ENCODE measurements around the gene THAP9. TPM values are rescaled to one million over a fixed set of nuclear protein-coding genes. Genes with fewer than 3 reads are reported as not detected.
"Not testable (repeated sequence)": the region's sequence is repeated elsewhere in the genome, so short reads cannot be mapped to it uniquely, and the experiment has no call there.

THAP9 gene
- total RNA-seq, 4 donors from 2014 or later = 1.1 to 6.2 (median 2.8) TPM

DNA sequence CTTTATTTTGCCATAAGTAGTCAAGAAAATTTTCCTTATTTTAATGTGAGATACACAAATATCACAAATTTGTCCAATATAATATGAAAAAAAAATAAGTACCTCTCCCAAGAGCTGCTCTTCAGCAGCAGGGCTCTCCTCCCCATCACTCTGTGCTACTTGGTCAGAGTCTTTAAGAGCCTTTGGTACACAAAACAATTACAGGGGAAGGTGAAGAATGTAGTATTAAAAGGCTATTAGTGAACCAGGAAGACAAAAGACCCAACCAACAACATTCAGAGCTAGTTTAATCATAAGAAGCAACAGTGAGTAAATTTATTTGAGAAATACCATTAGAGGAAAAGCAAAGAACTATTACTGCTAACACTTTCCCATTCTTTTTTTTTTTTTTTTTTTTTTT, 39.0 kb upstream of the THAP9 start:
- no peak for DNase-seq
- H3K36me3 ChIP-seq = peaks cover 0 to 95% (median 14%) of the 10 kb centered on the region in 3 donors
- H3K4me1 ChIP-seq = peaks cover 0 to 22% (median 14%) of the 10 kb centered on the region in 3 donors
- intact Hi-C loops (cut with DNase I) = no loop called here
- no peaks in the 10 kb centered on the region for H3K9me3 ChIP-seq
- H3K27ac ChIP-seq = no peak overlapping the region
- H3K27me3 ChIP-seq = no peaks in the 10 kb centered on the region
- TF ChIP-seq POLR2A (IDR thresholded peaks at IDR 0.05) = no peak
- TF ChIP-seq, protein P1, sequence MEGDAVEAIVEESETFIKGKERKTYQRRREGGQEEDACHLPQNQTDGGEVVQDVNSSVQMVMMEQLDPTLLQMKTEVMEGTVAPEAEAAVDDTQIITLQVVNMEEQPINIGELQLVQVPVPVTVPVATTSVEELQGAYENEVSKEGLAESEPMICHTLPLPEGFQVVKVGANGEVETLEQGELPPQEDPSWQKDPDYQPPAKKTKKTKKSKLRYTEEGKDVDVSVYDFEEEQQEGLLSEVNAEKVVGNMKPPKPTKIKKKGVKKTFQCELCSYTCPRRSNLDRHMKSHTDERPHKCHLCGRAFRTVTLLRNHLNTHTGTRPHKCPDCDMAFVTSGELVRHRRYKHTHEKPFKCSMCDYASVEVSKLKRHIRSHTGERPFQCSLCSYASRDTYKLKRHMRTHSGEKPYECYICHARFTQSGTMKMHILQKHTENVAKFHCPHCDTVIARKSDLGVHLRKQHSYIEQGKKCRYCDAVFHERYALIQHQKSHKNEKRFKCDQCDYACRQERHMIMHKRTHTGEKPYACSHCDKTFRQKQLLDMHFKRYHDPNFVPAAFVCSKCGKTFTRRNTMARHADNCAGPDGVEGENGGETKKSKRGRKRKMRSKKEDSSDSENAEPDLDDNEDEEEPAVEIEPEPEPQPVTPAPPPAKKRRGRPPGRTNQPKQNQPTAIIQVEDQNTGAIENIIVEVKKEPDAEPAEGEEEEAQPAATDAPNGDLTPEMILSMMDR (IDR thresholded peaks at IDR 0.05) = no peak
- no peak overlapping the region for H3K4me3 ChIP-seq

DNA sequence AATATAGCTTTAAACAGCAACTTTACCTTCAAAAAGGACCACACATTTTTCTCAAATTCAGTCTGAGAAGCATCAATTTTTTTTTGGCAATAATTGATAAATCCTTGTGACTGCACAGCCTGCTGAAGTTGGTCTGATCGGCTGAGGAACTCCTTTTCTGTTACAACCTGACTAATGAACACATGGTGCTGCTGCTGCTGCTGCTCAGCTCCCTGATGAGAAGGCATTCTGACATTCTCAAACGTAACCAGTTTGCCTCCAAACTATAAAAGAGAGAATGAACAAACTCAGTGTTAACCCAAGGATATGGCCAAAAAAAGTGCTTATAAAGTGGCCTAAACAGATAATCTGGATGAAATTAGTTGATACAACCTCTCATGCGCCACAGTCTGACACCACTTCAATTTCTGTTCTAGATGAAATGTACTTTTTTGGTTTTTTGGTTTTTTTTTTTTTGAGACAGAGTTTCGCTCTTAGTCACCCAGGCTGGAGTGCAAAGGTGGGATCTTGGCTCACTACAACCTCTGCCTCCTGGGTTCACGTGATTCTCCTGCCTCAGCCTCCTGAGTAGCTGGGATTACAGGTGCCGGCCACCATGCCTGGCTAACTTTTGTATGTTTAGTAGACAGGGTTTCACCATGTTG, 36.1 kb upstream of the THAP9 start:
- intact Hi-C loops (cut with DNase I) = no loop called here
- TF ChIP-seq, protein P1 (IDR thresholded peaks at IDR 0.05) = no peak
- no peak for TF ChIP-seq POLR2A (IDR thresholded peaks at IDR 0.05)
- Histone ChIP-seq H3K27ac (peak overlapping the region in 3 of 4 donors; percentile 41 to 82 (median 77)), H3K9me3 (no peaks in the 10 kb centered on the region), H3K4me3 (no peak overlapping the region), H3K36me3 (peaks cover 0 to 97% (median 5%) of the 10 kb centered on the region in 3 donors), H3K4me1 (peaks cover 0 to 25% (median 14%) of the 10 kb centered on the region in 3 donors), H3K27me3 (no peaks in the 10 kb centered on the region)
- WGBS, 2 donors = 77 to 89% methylated on average over 6 of the region's 6 CpGs
- no peak for DNase-seq

DNA sequence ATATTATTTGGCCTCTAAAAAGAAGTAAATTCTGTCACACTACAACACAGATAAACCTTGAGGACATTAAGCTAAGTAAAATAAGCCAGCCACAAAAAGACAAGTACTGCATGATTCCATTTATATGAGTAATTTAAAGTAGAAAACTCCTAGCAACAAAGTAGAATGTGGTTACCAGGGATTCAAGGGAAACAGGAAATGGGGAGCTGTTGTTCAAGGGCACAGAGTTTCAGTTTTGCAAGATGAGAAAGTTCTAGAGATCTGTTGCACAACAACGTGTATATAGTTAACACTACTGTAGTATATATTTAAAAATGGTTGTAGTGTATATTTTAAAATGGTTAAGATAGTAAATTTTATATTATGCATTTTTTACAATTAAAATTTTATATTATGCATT, 34.9 kb upstream of the THAP9 start:
- no peaks in the 10 kb centered on the region for H3K9me3 ChIP-seq
- 12 to 13% methylated on average over 1 of the region's 1 CpG for WGBS, 2 donors
- TF ChIP-seq POLR2A (IDR thresholded peaks at IDR 0.05) = no peak
- TF ChIP-seq, protein P1 (IDR thresholded peaks at IDR 0.05) = no peak
- no peak overlapping the region for H3K4me3 ChIP-seq
- peak overlapping the region in 3 of 4 donors; percentile 49 to 82 (median 77) for H3K27ac ChIP-seq
- H3K27me3 ChIP-seq = no peaks in the 10 kb centered on the region
- intact Hi-C loops (cut with DNase I) = no loop called here
- peaks cover 7 to 97% (median 10%) of the 10 kb centered on the region in 3 donors for H3K36me3 ChIP-seq
- peaks cover 0 to 25% (median 14%) of the 10 kb centered on the region in 3 donors for H3K4me1 ChIP-seq
- no peak for DNase-seq

DNA sequence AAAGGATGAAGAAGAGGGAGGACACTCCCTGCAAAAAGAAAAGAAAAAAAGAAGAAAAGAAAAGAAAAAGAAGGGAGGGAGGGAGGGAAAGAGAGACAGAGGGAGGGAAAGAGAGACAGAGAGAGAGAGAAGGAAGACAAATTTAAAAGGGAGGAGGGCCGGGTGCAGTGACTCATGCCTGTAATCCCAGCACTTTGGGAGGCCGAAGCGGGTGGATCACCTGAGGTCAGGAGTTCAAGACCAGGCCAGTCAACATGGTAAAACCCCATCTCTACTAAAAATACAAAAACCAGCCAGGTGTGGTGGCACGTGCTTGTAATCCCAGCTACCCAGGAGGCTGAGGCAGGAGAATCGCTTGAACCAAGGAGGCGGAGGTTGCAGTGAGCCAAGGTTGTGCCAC, 34.5 kb upstream of the THAP9 start:
- intact Hi-C loops (cut with DNase I); H3K9me3 ChIP-seq; DNase-seq; H3K4me3 ChIP-seq; H3K27me3 ChIP-seq: not testable (repeated sequence)
- H3K36me3 ChIP-seq = peaks cover 7 to 99% (median 10%) of the 10 kb centered on the region in 3 donors
- H3K4me1 ChIP-seq = peaks cover 0 to 25% (median 14%) of the 10 kb centered on the region in 3 donors
- peak overlapping the region; percentile 49 to 82 (median 78) for H3K27ac ChIP-seq
- 47 to 54% methylated on average over 6 of the region's 6 CpGs for WGBS, 2 donors

DNA sequence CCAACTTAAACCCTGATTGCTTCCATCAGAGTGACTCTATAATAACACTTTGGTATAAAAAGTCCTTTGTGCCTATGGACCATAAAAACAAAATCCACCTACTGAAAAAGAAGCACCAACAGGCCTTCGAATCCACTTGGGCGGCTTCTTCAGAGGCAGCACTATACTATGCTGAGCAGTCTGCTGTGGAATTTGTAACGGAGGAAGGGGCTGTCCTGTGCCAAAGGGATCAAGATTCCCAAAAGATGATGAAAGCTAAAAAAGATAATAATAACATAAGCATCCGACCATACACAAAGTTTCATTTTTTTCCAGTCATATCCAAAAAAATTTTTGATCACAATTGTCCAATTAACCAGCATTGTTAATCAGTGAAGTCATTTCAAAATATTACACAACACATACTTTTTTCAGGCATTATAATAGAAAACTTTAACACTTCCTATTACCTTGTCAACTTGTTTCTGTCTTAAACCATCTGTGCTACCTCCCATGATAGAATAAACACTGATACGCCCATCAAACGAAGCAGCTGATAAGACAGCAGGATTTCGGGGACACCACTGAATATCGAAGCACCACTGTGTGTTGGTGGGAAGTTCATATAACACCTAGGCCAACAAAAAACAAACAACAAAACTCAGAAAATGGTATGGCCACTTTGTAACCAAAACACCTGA, 33.7 kb upstream of the THAP9 start:
- intact Hi-C loops (cut with DNase I) = no loop called here
- H3K36me3 ChIP-seq = peaks cover 7 to 99% (median 16%) of the 10 kb centered on the region in 3 donors

More for the DNA sequence above, 33.7 kb upstream of the THAP9 start:
- H3K4me3 ChIP-seq = no peak overlapping the region
- peak overlapping the region in 2 of 4 donors; percentile 77 to 82 for H3K27ac ChIP-seq
- WGBS, 2 donors = 76 to 83% methylated on average over 8 of the region's 8 CpGs
- H3K9me3 ChIP-seq = no peaks in the 10 kb centered on the region
- H3K27me3 ChIP-seq = no peaks in the 10 kb centered on the region
- H3K4me1 ChIP-seq = peaks cover 0 to 25% (median 14%) of the 10 kb centered on the region in 3 donors
- DNase-seq = no peak
- TF ChIP-seq POLR2A (IDR thresholded peaks at IDR 0.05) = no peak
- TF ChIP-seq, protein P1 (IDR thresholded peaks at IDR 0.05) = no peak
